ENCODE data around the gene ADI1. TPM values are rescaled to one million over a fixed set of nuclear protein-coding genes. Genes with fewer than 3 reads are reported as not detected.

The ADI1 gene
- total and polyA plus RNA-seq, 10 of the 15 experiments (the other 5 are each of a cell fraction or from before 2014, with no cell fraction given), result 4.4 to 78.7 (median 17.2) TPM

DNA sequence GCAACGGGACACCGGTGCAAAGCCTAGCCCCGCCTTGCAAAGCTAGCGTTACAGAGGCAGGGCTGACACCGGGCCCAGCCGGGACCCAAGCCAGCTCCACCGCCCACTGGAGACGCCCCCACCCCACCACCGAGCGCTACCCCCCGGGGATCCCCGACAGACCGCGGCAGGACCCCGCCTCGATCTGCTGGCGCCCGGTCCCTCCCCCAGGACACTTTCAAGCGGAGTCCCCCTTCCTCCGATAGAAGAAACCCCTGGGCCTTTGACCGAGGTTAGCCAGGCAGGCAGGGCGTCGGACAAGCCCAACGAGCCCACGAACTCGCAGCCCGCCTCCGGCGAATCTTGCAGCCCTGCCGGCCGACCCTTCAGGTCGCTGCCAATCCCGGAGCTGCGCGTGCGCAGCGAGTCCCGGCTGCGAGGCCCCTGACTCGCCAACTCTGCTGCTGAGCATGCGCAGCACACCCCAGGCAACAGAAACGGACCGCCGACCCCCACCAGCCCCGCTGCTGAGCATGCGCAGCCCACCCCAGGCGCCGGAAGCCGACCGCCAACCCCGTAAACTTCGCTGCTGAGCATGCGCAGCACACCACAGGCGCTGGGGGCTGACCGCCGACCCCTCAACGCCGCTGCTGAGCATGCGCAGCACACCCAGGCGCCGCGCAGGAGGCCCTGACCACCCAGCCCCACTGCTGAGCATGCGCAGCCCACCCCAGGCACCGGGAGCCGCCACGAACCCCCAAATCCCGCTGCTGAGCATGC is 656 bp downstream of the ADI1 start (continued):
- TF ChIP-seq CUX1 (IDR thresholded peaks at IDR 0.05; ENCODE audit: insufficient replicate concordance, low read depth, low read length) (no peak), ZNF384 (IDR thresholded peaks at IDR 0.05; ENCODE audit: borderline replicate concordance, low read depth, low read length) (no peak), IRF4 (IDR thresholded peaks at IDR 0.05; ENCODE audit: low read depth, low read length) (no peak), ZNF207 (IDR thresholded peaks at IDR 0.05; ENCODE audit: borderline replicate concordance) (no peak), ZBED1 (IDR thresholded peaks at IDR 0.05; ENCODE audit: borderline replicate concordance) (no peak), RFX5 (IDR thresholded peaks at IDR 0.05; ENCODE audit: low read depth, low read length) (no peak), USF1 (IDR thresholded peaks at IDR 0.05; ENCODE audit: borderline replicate concordance, extremely low read length, insufficient read depth, low read depth, low read length) (no peak), FOXM1 (IDR thresholded peaks at IDR 0.05; ENCODE audit: low read depth, low read length) (no peak), EP300 (IDR thresholded peaks at IDR 0.05; ENCODE audit: borderline replicate concordance in 1 of 2, control insufficient read depth in 1 of 2, low read depth in 2 of 2, low read length in 2 of 2) (no peak; a peak in 1 of 4 replicates), SIN3A (IDR thresholded peaks at IDR 0.05; ENCODE audit: low read depth, low read length) (0 out of 2 replicates have a peak, but pooled peaks have one; percentile 16), BCL11A (IDR thresholded peaks at IDR 0.05; ENCODE audit: low read depth, low read length) (no peak), SMARCA5 (IDR thresholded peaks at IDR 0.05) (no peak), WRNIP1 (IDR thresholded peaks at IDR 0.05; ENCODE audit: borderline replicate concordance, low read depth, low read length) (no peak), CBX3 (IDR thresholded peaks at IDR 0.05; ENCODE audit: borderline replicate concordance, low read depth) (no peak), TAF1 (IDR thresholded peaks at IDR 0.05; ENCODE audit: borderline replicate concordance, low read depth, low read length) (peak; percentile 53; the same call in 1 of the 2 replicates), RELA (IDR thresholded peaks at IDR 0.05; ENCODE audit: borderline replicate concordance, partially characterized antibody) (no peak), NR2C2 (IDR thresholded peaks at IDR 0.05; ENCODE audit: borderline replicate concordance, control insufficient read depth, insufficient read length, low read depth) (no peak), KLF5 (IDR thresholded peaks at IDR 0.05; ENCODE audit: partially characterized antibody) (no peak), STAT1 (conservative IDR thresholded peaks at IDR 0.05) (no peak), NR2C1 (IDR thresholded peaks at IDR 0.05) (no peak), NFIC (IDR thresholded peaks at IDR 0.05; ENCODE audit: low read depth, low read length) (no peak)
- TF ChIP-seq, protein P1, sequence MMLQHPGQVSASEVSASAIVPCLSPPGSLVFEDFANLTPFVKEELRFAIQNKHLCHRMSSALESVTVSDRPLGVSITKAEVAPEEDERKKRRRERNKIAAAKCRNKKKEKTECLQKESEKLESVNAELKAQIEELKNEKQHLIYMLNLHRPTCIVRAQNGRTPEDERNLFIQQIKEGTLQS (IDR thresholded peaks at IDR 0.05; ENCODE audit: borderline replicate concordance, extremely low read depth, low read depth, low read length), result peak; percentile 62; the same call in 1 of the 2 replicates
- TF ChIP-seq, protein P2, sequence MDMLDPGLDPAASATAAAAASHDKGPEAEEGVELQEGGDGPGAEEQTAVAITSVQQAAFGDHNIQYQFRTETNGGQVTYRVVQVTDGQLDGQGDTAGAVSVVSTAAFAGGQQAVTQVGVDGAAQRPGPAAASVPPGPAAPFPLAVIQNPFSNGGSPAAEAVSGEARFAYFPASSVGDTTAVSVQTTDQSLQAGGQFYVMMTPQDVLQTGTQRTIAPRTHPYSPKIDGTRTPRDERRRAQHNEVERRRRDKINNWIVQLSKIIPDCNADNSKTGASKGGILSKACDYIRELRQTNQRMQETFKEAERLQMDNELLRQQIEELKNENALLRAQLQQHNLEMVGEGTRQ (IDR thresholded peaks at IDR 0.05; ENCODE audit: borderline replicate concordance, low read depth, low read length), result no peak
